ENCODE measurements around the gene NFIA. TPM values are rescaled to one million over a fixed set of nuclear protein-coding genes. Genes with fewer than 3 reads are reported as not detected.

NFIA gene
- total and polyA plus RNA-seq, 2 of the 13 experiments (the other 11 are each of a cell fraction or from before 2014, with no cell fraction given), result 14.7 to 28.5 TPM

DNA sequence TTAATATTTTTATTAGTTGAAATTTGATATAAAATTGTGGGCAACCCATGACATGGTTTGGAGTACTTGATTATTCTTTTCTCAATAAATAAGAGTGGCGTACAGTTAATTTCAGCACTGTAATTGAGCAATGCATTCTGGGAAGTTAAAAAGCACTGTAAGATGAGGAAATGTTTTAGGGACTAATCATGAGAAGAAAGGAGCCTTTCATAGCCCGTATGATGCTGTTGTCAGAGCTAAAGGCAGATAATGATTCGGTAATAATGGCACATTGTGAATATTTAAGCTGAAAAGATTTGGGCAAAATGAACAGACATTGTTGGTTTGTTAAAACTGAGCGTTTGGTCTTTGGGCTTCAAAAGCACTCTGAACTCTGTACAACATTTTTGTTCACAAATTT, 139.3 kb downstream of the NFIA start (continued):
- TF ChIP-seq CEBPB (IDR thresholded peaks at IDR 0.05; ENCODE audit: borderline replicate concordance, low read depth, low read length), result peak; percentile 66
- no peak for TF ChIP-seq ZNF20 (CRISPR knock-in tag; IDR thresholded peaks at IDR 0.05)
- 0 out of 2 replicates have a peak, but pooled peaks have one; percentile 30 for TF ChIP-seq HNRNPUL1 (IDR thresholded peaks at IDR 0.05; ENCODE audit: low read depth, low read length)

DNA sequence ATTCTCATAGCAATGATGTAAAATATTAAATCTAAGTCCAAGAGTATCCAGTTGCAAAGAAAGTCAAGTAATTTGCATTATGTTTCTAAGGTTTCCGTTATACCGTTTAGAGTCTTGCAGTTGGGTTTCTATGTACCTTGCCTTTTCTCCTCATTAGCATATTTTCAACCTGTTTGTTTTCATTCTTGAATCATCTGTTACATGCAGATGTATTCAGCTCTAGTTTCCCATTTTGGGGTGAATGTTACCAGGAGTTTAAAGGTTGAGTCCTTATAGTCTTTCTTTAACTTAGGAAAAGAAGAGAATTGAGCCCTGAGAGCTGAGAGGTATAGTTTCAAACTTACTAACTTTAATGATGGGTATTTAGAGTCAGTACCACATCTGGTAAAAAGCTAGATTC, 139.9 kb downstream of the NFIA start:
- peaks cover 85% of the 10 kb centered on the region for H3K79me2 ChIP-seq (ENCODE audit: insufficient read depth, low read length)
- H3K9ac ChIP-seq (ENCODE audit: insufficient read depth, low read depth, low read length), result no peak overlapping the region
- in situ Hi-C loops (cut with HindIII; ENCODE audit: extremely low pct_ligation_motif_present, low pct_unique_long_range_greater_than_20kb), result no loop called here
- POLR2A ChIA-PET, result interaction anchor here (1.2 to 1.4 kb wide), 2 partner anchors 38 to 140 kb away, joined by 3 read pairs; partner anchors contain the start of gene NFIA
- BruUV-seq (replicated peaks), result no TSS peak
- H3K4me3 ChIP-seq (replicated peaks in 1 of 3; ENCODE audit: insufficient read depth in 1 of 3, low read depth in 2 of 3, low read length in 3 of 3), result no peak overlapping the region
- no peaks in the 10 kb centered on the region for H3K27me3 ChIP-seq (ENCODE audit: control insufficient read depth in 1 of 2, insufficient read depth in 2 of 2, low read length in 2 of 2)
- no peak overlapping the region for H2AFZ ChIP-seq (ENCODE audit: low read length)
- no peaks in the 10 kb centered on the region for H3K9me3 ChIP-seq (ENCODE audit: low read length)
- no peak for DNase-seq (ENCODE audit: low spot score)
- peak overlapping the region; percentile 55 for H3K27ac ChIP-seq (ENCODE audit: extremely low read length, insufficient read depth, low read length)
- H3K36me3 ChIP-seq (replicated peaks in 1 of 2; ENCODE audit: control insufficient read depth in 1 of 2, insufficient read depth in 2 of 2, low read length in 2 of 2), result no peaks in the 10 kb centered on the region; a peak in 1 of 5 replicates
- no peaks in the 10 kb centered on the region for H4K20me1 ChIP-seq (ENCODE audit: insufficient read depth, low read length)
- peak overlapping the region; percentile 51 for H3K4me2 ChIP-seq (ENCODE audit: low read depth, low read length)
- FAIRE-seq, result no peak
- ATAC-seq, result no peak
- H3K4me1 ChIP-seq (ENCODE audit: insufficient read depth, low read length), result peaks cover 56% of the 10 kb centered on the region
- intact Hi-C loops (cut with micrococcal nuclease; ENCODE audit: unreplicated experiment), result loop anchor here (2.0 kb wide), 1 partner anchor 117 kb away; no protein-coding TSS in a partner anchor
- CTCF ChIA-PET (ENCODE audit: low intra/inter-chr PET ratio, low total read pairs), result no interaction called here
- WGBS (ENCODE audit: low lambda C conversion rate), result 80% methylated on average over 2 of the region's 2 CpGs
- TF ChIP-seq ZFX (CRISPR knock-in tag; IDR thresholded peaks at IDR 0.05; ENCODE audit: low read depth) (no peak), PITX1 (CRISPR knock-in tag; IDR thresholded peaks at IDR 0.05) (no peak), ZNF292 (CRISPR knock-in tag; IDR thresholded peaks at IDR 0.05; ENCODE audit: borderline replicate concordance, low read depth) (no peak), ZNF75D (CRISPR knock-in tag; IDR thresholded peaks at IDR 0.05; ENCODE audit: borderline replicate concordance) (no peak), ZNF44 (CRISPR knock-in tag; IDR thresholded peaks at IDR 0.05) (no peak), ZSCAN9 (CRISPR knock-in tag; IDR thresholded peaks at IDR 0.05; ENCODE audit: borderline replicate concordance) (no peak), ZNF251 (CRISPR knock-in tag; IDR thresholded peaks at IDR 0.05) (no peak), ZSCAN12 (CRISPR knock-in tag; IDR thresholded peaks at IDR 0.05) (no peak), MTF2 (CRISPR knock-in tag; IDR thresholded peaks at IDR 0.05; ENCODE audit: borderline replicate concordance) (no peak)
- TF ChIP-seq, protein P1, sequence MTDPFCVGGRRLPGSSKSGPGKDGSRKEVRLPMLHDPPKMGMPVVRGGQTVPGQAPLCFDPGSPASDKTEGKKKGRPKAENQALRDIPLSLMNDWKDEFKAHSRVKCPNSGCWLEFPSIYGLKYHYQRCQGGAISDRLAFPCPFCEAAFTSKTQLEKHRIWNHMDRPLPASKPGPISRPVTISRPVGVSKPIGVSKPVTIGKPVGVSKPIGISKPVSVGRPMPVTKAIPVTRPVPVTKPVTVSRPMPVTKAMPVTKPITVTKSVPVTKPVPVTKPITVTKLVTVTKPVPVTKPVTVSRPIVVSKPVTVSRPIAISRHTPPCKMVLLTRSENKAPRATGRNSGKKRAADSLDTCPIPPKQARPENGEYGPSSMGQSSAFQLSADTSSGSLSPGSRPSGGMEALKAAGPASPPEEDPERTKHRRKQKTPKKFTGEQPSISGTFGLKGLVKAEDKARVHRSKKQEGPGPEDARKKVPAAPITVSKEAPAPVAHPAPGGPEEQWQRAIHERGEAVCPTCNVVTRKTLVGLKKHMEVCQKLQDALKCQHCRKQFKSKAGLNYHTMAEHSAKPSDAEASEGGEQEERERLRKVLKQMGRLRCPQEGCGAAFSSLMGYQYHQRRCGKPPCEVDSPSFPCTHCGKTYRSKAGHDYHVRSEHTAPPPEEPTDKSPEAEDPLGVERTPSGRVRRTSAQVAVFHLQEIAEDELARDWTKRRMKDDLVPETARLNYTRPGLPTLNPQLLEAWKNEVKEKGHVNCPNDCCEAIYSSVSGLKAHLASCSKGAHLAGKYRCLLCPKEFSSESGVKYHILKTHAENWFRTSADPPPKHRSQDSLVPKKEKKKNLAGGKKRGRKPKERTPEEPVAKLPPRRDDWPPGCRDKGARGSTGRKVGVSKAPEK (CRISPR knock-in tag; IDR thresholded peaks at IDR 0.05; ENCODE audit: borderline replicate concordance), result no peak
- TF ChIP-seq, protein P2, sequence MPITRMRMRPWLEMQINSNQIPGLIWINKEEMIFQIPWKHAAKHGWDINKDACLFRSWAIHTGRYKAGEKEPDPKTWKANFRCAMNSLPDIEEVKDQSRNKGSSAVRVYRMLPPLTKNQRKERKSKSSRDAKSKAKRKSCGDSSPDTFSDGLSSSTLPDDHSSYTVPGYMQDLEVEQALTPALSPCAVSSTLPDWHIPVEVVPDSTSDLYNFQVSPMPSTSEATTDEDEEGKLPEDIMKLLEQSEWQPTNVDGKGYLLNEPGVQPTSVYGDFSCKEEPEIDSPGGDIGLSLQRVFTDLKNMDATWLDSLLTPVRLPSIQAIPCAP (CRISPR knock-in tag; IDR thresholded peaks at IDR 0.05; ENCODE audit: low read depth), result no peak
- TF ChIP-seq, protein P3, sequence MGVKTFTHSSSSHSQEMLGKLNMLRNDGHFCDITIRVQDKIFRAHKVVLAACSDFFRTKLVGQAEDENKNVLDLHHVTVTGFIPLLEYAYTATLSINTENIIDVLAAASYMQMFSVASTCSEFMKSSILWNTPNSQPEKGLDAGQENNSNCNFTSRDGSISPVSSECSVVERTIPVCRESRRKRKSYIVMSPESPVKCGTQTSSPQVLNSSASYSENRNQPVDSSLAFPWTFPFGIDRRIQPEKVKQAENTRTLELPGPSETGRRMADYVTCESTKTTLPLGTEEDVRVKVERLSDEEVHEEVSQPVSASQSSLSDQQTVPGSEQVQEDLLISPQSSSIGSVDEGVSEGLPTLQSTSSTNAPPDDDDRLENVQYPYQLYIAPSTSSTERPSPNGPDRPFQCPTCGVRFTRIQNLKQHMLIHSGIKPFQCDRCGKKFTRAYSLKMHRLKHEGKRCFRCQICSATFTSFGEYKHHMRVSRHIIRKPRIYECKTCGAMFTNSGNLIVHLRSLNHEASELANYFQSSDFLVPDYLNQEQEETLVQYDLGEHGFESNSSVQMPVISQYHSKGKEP (CRISPR knock-in tag; IDR thresholded peaks at IDR 0.05), result no peak
- TF ChIP-seq, protein P4, sequence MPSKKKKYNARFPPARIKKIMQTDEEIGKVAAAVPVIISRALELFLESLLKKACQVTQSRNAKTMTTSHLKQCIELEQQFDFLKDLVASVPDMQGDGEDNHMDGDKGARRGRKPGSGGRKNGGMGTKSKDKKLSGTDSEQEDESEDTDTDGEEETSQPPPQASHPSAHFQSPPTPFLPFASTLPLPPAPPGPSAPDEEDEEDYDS (CRISPR knock-in tag; IDR thresholded peaks at IDR 0.05), result no peak
